ENCODE data around the gene LEP.

LEP gene

DNA sequence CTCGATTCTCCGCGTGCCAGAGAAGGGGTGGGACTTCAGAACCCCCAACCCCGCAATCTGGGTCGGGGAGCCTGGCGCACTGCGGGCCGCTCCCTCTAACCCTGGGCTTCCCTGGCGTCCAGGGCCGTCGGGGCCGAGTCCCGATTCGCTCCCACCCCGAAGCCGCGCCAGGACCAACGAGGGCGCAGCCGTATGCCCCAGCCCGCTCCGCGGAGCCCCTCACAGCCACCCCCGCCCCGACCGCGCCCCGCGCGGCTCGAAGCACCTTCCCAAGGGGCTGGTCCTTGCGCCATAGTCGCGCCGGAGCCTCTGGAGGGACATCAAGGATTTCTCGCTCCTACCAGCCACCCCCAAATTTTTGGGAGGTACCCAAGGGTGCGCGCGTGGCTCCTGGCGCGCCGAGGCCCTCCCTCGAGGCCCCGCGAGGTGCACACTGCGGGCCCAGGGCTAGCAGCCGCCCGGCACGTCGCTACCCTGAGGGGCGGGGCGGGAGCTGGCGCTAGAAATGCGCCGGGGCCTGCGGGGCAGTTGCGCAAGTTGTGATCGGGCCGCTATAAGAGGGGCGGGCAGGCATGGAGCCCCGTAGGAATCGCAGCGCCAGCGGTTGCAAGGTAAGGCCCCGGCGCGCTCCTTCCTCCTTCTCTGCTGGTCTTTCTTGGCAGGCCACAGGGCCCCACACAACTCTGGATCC lies at the start of gene LEP:
TSS of gene LEP (plus strand) at position 583 of the 691 bp plus-strand sequence. CDS start 10,741 bp downstream, outside the sequence.
- no peak for DNase-seq

DNA sequence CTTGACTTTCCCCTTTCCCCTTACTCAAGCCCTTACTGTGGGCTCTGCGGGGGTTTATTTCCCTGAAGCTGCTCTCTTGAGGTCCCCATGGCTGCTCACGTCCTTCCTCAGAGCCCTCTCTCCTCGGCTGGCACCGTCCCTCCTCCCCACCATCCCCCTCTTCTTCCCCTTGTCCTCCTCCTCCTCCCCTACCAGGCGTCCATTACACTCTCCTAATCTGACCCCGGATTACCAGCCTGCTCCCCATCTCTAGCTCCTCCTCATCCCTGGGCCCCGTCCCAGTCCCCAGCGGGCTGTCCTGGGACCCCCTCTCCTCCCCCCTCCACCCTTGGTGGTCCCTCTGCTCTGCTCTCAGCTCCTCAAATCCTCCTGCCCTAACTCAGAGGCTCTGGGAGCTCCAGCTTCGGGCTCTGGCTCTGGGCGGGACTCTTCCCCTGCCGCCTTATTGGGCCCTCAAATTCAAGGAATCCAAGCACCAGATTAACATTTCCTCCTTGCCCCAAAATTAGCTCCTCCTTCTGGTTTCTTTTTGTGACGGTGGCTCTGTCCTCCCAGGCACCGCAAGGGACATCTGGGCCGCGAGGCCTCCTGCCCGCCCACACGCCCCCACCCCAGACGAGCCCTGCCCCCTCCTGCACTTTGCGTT lies 48.5 kb upstream of the LEP start:
- DNase-seq = no peak

DNA sequence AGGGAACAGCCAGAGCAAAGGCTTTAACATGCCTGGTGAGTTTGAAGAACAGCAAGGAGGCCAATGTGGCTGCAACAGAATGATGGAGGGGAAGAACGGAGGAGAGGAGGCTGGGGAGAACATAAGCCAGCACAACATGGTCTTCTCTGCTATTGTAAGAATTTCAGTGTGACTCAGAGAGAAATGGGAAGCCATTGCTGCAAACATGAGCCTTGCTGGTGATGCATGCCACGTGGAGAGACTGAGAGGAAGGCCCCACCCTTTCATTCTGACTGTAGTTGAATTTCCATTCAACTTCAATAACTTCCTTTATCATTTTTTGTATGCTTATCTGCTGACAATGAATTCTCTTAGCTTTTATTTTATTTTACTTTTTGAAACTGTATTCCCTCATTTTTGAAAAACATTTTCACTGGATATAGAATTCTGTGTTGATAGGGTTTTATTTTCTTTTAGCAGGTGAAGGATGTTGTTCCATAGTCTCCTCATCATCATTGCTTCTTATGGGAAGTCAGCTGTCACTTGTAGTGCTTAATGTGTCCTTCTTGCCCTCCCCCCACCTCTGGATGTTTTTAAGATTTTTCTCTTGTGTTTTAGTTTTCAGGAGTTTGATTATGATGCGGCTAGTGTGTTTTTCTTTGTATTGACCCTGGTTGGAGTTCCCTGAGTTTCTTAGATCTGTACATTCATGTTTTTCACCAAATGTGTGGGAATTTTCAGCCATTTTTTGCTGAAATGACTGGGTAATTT lies 46.4 kb upstream of the LEP start:
- no peak for DNase-seq

DNA sequence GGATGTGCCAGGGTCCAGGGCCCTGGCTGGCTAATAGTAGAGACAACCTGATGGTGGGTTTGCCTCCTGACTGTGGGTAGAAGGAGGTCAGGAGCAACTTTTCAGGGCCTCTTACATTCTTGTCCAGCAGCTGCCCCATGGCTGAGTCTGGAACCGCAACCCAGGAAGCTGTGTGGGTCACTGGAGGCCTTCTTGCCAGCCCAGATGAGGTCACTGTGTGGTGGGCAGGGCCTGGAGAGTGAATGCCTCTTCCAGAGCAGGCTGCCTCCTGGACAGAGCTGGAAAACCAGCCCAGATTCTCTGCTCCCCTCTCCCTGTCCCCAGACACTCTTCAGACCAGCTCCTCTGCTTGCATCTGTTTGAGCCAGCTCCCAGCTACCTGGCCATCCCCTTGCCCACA lies 43.5 kb upstream of the LEP start:
- DNase-seq = no peak

DNA sequence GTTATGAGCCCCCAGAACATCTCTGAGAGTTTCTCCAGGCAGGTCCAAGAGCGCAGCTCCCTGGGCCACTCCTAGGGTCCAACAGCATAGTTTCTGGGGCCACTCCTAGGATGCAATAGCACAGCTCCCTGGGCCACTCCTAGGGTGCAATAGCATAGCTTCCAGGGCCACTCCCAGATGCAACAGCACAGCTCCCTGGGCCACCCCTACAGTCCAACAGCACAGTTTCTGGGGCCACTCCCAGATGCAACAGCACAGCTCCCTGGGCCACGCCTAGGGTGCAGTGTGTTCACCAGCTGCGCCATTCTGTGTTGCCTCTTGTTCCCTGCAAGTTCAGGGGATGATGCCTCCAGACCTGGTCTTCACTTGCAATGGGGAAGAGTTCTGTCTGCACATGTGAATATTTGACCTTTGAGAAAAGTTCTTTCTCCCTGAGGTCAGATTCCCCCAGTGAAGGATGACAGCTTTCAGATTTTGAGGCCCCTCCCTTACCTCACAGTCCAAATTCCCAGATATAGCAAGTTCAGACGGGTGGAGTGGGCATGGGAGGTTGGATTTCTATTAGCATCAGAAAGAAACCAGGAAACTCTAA lies 43.0 kb upstream of the LEP start:
- DNase-seq = no peak

DNA sequence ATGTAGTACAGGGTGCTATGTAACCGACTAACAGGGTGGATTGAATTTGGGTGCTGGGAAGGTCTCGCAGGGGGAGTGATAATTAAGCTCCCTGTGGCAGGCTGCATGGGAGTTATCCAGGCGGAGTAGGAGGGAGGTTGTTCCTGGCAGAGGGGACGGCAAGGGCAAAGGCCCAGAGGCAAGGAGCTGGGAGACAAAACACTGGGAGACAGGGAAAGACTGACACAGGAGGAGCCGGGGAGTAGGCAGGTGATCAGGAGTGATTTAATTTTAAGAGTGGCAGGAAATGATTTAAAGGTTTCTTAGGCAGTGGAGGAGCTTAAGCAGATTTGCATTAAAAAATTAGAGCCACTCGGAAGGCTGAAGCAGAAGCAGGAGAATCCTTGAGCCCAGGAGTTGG lies 40.7 kb upstream of the LEP start:
- DNase-seq = no peak

DNA sequence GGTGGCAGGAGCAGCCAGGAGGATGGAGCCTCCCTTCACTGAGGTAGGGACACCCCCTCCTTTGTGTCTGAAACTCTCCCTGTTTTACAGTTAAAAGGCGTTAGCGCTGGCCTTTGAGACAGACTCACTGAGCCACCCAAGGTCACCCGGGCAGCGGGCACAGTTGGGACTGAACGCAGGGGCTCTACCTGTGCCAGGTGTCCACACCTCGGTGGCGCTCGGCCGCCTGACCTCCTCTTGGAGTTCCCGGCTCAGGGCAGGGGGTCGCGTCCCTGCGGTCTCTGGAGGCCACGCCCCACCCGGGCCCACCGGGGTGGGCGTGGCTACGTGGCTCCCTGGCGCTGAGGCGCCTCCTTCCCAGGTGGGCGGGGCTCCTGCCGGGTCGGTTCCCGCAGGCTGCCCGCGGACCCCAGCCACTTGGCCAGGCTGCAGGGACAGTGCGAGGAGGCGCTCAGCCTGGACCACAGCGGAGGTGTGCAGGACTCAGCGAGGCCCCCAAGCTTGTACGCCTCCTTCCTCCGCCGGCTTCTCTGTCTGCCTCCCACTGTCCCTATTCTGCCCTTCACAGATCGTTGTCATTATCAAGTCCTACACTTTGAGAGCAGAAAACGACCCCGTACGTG lies 39.9 kb upstream of the LEP start:
- DNase-seq = no peak

DNA sequence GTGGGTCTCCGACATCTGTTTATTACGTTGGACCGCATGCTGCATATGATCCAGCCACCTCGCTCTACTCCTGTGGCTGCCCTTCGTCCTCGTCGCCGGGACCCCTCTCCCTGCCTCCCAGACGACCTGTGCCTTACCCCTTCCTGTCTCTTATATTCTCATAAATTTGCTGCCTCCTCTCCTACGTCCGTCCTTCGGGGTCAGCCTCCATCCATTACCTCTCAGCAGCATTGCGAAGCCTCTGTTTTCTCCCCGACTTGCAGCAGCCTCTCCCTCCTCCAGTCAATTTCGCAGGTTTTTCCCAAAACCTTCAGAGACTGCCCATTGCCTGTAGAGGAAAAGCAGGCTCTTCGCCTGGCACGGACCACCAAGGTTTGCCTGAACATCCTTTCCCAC lies 39.4 kb upstream of the LEP start:
- no peak for DNase-seq

DNA sequence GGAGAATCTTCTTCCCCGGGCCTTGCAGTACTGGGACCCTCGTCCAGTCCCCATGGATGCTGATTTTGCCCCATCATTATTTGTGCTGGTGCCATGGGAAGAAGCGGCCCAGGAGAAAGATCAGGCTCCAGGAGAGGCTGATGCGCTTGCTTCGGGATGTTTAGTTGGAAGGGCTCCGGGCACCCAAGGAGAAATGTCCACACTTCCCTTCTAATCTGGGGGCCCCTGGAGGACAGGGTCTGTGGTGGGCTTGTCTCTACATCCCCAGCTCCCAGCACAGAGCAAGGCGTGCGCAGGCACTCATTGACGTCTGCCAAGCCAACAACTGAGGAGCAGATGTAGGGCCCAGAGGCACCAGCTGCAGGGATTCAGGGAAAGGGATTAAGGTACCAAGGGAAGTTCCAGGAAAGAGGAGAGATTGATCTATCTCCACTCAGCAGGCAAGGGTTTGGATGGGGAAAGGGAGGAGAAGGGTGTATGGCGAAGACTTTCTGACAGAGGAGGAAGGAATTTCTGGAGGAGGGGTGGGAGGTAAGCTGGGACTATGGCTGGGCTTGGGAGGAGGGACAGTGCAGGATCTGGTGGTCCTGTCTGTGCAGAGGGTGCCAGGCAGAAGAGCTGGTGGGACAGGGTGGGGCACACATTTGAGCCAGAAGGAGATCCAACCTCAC lies 38.7 kb upstream of the LEP start:
- peak; percentile 73 for DNase-seq

DNA sequence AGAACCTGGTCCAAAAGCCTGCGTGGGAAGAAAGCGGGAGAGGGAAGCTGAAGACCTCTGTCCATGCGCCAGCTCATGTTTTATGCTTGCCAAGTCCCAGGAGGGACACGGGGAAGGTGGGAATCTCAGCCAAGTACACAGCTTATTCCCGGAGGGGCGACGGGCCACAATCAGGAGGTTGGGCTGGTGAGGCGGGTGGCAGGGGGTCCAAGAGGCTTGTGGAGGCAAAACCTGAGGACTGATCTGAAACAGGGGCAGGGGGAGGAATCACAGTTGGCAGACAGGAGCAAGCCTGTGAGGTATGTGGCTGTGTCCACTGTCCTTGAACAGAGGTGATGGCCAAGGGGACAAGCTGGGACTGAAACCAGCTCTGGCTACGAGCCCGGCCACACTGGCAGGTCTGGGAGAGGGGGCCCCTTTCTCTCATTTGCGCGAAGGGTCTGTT lies 38.0 kb upstream of the LEP start:
- DNase-seq = no peak

DNA sequence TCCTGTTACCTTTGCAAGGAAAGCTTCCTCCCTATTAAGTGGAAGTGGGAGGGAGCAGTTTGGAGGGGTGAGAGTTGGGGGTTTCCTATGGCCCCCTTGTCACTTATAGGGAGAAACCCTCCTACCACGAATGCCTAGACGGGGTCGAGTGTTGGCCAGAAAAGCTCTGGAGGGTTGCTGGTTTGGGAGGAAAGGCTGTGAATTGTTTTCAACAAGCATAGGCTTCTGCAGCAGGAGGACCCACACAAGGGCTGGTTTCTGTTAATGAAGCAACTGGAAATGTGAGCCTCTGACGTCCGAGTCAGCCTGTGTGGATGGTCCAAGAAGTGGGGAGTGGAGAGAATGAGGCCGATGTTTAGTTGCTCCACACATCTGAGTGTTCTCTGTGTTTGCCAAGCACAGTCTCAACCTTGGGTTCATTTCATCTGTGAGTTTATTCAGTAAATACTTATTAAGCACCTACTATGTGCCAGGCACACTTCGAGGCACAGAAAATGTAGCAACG lies 37.3 kb upstream of the LEP start:
- no peak for DNase-seq

DNA sequence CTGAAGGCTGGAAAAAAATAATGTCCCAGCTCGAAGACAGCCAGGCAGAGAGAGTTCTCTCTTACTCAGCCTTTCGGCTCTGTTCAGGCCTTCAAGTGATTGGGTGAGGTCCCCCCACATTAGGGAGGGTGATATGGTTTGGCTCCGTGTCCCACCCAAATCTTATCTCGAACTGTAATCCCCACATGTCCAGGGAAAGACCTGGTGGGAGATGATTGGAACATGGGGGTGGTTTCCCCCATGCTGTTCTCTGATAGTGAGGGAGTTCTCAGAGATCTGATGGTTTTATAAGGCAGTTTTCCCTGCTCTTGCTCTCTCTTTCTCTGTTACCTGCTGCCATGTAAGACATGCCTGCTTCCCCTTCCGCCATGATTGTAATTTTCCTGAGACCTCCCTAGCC lies 36.6 kb upstream of the LEP start:
- no peak for DNase-seq

DNA sequence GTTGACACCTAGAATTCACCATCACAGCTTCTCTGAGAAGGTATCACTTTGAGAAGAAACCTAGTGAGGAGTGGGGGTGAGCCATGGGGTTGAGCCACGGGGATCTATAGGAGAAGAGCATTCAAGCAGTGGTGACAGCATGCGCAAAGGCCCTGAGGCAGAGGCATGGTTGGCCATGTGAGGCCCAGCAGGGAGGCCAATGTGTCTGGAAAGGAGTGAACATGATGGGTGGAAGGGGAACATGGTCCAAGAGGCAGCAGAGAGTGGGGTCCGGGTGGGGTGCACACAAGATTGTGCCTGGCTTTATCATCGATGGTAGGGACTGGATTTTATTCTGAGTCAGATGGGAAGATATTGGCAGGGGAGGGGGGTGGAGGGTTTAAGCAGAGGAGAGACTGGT lies 36.0 kb upstream of the LEP start:
- no peak for DNase-seq

DNA sequence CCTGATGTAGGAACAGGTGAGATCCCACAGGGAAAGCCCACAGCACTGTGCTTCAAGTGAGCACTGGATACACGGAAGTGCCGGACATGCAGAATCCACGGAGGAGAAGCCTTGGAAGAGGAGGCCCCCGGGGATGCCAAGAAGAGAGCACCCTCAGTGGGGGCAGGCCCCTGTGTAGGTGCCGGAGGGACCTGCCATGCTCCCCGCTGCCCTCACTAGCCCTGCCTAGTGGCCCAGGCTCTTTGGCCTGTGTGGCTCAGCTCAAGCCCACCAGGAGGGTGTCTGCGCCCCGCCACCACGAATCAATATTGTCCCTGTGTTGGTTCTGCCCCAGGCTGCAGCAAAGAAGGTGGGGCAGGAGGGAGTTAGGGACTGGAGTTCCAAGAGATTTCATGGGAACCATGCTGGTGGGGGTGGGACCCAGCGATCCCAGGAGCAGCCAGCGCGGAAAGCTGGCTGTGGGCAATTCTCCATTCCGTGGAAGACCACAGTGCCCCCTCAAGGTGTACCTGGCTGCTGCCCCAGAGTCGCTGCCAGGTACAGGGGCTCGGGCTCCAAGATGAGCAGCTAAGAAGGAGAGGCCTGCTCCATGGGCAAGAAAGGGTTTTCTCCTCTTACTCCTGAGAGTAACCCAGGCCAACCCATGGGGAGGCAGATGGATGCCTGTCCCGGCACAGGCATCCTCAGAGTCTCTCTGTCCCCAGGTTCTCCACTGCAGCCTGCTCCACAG lies 34.9 kb upstream of the LEP start:
- no peak for DNase-seq

DNA sequence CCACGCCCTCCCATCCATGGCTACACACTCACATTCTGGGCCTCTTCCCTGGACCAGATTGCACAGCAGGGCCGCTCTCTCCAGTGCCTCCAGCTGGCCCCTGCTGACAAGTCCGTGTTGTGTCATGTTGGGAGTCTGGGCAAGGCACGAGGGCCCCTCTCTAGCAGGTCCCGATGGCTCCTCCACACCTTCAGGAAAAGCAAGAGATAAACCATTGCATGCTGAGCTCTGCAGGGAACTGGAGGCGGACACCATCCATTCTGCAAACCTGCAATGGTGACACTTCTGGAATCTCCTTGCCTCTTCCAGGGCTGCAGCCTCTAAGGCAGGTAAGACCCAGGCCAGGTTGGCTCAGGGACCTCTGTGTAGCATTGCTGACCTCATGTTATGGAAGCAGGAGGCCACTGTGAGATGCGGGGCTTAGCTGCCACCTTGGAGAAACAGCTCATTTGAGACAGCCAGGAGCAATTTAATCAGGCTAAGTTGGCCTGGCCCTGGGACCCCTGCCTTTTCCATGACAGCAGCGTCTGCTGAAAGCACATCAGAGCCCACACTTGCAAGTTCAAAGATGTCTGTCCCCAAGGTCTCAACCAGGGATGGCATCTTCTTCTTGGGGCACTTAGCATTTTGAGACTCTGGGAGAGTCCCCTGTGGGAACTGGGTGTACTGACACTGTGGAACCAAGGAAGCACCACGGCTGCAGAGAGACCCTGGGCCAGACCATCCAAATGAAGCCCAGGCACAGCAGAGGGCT lies 34.2 kb upstream of the LEP start:
- no peak for DNase-seq

DNA sequence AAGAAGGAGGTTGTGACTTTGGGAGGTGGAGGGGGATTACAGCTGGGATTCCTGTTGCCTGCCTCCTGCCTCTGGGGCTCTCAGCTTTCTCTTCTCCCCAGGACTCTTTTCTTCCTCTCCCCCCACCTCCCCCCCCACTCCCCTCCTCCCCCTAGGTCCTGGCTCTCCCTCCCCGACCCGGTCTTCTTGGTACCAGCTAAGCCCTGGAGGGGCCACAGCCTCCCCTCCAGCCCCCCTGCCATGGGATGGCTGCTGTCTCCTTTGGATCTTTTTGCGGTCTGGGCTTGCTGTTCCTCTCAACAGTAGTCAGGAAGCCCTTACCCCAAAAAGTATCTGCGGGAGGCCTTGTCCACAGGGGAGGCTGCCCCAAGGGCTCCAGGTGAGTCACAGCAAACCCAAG lies 33.5 kb upstream of the LEP start:
- no peak for DNase-seq

DNA sequence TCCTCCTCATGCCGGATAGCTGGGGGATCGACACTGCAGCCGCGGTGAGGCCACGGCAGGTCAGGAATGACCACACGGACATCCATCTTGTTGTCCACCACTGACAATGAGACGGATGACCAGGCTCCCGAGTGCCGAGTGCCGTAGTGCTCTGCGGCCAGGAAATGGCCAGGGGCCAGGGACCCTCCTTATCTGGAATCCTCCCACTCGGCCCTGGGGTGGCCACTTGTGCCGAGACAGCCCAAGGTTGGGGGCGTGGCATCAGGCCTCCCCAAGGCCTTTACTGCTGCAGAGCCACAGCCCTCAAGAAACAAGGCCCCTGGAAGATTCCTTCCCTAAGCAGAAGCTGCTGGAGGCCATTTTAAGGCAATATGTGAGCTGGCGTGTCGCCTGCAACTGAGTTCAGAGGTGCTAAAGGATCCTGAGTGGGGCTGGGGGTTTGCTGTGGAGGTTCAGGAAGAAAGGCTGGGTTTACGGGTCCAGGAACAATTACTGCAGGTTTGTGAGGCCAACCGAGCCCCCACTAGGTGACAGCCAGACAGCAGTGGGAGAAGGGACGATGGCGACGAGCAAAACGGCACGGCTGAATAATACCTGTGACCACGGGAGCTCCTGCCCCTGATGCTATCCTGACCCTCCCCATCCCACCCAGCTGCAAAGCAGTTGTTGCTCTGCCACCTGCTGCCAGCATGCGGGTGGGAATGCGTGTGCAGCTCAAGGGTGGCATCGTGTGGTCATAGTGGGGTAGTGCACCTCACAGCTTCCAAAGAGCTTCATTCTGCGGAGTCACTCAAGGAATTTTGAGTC lies 31.6 kb upstream of the LEP start:
- DNase-seq = no peak

DNA sequence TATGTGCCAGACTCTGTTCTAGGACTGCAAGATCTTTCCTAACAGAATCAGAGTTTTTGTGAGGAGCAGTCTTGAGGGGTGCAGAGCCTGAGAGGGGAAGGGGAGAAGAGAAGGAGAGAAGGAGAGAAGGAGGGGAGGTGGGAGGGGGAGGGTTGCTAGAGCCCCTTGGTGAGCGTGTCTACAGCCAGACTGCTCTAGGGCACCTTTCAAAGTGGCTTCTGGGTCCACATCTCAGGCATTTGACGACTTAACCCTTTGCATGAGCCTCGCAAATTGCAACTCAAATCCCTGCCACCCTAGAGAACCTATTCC lies 31.1 kb upstream of the LEP start:
- no peak for DNase-seq

DNA sequence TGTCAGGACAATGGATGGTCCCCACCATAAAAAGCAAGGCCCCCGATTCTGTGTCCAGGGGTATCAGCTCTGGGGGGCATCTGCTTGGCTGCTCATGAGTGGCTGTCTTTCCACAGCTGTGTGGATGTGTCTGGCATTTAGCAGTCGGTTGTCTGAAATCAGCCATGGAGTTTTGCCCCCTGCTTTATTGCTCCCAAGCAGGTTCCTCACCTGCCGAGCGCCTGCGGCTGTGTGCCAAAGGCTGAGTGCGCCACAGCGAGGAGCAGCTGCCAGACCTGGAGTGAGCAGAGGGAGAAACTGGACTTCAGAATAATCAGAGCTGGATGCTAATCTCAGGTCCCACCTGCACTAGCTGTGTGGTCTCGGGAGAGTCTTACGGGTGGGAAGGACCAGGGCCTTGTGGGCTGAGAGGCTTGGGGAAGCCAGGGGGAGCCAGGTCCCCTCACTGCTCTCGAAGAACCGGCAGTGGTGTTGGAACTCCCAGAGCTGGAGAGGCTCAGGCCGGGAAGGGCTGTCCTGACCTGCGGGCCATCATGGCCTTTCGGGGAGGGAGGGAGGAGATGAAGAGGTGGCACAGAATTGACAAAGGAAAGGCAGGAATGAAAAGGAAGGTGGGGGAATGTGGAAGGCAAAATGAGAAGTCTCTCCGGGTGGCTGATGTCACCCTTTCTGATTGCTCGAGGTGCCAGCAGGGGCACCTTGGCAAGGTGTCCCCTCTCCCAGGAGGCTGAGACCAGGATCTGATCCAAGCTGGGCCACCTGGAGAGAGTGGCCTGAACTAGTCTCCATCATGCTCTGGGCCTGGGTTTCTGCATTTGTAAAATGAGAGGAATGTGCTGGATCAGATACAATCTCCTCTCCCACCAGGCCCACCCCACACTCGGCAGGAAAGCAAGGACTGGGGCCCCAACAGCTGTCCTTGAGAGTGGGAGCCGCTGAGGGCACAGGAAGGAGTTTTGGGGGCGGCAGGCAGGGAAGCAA lies 30.2 kb upstream of the LEP start:
- DNase-seq = no peak

Measured in NCI-H524 treated with DMSO at 0.1 percent for 48 hours (cell line).